HG02870 (cell line): ENCODE measurements around the gene CARD9.

Experiments used
- ATAC-seq: cut with Tn5 transposase; IDR thresholded peaks from one replicate; pipeline ENCODE4 v1.9.1; 2021; ENCODE audit warnings: mild to moderate bottlenecking, moderate library complexity; ENCODE audit not compliant: unreplicated experiment

The CARD9 gene

DNA sequence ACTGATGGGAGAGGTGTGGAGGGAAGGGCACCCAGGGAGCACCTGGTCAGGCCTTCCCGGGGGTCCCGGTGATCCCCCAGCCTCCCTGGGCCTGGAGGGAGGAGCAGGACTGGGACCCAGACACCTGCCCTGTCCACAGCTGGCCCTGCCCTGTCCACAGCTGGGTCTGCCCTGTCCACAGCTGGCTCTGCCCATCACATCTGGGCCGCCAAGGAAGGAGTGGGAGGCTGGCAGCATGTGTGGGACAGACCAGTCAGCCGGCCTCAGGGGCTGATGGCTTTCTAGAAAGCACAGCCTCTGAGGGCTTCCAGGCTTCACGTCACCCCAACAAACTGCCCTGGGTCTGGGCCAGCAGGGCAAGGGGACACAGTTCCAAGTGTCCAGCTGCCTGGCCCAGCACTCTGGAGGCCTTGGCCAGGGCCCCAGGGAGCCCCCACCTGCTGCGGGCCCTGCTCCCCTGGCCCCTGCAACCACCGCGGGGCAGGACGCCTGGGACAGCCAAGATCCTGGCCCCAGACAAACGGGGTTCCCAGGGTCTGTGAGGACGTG lies 22.1 kb downstream of the CARD9 start:
- no peak for ATAC-seq

DNA sequence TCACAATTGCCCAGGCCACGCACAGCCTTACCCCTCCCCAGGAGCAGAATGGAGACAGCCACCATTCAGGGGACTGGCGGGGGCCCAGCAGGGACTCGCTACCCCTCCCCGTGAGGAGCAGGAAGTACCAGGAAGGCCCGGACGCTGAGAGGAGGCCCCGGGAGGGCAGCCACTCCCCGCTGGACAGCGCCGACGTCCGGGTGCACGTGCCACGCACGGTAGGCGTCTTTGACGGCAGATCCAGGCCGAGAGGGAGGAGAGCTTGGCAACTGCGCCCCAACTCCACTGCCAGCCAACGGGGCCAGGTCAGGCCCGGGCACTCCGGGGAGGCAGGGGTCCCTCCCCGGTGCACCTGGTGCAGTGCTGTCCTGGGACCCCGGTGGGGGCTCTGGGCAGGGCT lies 23.9 kb downstream of the CARD9 start:
- no peak for ATAC-seq

DNA sequence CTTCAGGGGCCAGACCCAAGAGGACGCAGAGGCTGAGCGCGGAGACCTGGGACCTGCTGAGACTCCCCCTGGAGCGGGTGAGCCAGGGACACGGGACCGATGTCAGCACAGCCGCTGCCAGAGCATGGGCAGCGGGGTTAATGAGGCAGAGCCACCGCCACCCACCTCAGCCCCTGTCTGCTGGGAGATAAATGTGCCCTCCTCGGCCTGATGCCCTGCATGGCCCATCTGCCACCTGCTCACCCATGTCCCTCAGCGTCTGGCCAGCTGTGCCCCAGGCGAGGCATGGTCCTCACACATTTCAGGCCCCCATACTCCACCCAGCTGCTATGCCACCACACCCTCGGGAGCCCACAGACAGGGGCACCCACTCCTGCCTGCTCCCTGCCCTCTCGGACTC lies 24.8 kb downstream of the CARD9 start:
- no peak for ATAC-seq

DNA sequence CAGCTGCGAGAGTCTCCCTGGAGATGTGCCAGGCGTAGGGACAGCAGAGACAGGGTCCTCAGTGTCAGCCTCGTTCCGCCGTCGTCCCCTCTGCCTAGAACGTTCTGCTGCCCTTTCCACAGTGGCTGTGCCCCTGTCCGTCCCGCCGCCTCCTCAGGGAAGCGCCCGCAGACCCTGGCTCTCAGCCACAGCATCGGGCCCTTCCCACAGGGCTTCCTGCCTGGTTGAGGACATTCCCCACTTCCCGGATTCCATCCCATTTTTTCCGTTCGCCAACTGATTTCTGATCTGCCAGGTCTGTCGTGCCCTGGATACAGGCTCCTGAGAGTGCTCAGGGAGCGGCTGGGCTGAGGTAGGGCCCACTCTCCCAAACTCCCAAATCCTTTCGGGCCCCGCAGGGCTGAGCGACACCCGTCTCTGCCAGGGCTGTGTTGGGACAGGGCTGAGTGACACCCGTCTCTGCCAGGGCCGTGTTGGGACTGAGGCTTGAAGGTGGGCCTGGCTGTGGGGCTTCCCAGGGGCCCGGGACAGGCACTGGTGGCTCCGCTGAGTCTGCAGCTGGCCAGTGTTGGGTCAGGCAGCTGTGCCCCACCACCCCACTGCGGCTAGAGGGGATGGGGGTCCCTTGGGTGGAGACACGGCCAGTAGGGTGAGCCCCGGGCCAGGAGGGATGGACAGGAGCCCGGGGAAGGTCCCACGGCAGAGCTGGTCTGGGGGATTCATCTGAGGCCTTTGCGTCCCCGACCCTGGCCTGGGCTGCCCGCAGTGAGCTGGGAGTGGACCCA lies 25.8 kb downstream of the CARD9 start:
- no peak for ATAC-seq

DNA sequence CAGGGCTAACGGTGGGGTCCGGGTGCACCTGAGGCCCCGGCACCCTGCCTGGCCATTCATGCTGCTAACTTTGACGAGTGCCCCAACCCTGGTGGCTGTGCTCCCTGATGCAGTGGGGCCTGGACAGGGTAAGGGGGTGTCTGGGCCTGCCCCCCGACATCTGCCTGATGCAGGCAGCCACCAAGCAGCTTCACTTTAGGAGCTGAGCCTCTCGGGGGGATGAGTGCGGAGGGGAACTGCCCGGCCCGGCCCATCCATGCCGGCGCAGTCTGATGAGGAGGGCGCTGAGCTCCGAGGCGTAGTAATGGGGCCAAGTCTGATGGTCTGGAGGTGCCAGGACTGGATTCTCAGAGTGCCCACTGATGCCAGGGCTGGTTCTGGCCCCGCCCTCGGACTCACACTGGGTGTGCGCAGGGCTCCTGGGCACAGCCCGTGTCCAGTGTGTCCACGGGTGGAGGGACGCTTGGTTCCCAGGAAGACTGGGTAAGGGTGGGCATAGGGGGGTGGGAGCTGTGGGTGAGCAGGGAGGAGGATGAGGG lies 26.5 kb downstream of the CARD9 start:
- ATAC-seq: no peak

DNA sequence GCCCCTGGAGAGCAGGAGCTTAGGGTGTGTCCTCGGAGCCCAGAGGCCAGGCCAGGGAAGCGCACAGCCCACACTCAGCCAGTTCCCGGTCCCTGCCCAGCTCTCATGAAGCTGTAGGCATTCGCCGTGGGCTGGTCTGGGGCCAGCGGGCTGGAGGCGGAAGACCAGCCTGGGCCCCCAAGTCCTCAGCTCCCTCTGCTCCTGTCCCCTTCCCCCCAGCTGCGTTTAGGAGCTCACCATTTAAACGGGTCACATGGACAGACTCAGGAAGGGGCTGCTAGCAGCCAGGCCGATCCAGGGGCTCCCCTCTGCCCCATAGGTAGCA lies 27.4 kb downstream of the CARD9 start:
- ATAC-seq: no peak

DNA sequence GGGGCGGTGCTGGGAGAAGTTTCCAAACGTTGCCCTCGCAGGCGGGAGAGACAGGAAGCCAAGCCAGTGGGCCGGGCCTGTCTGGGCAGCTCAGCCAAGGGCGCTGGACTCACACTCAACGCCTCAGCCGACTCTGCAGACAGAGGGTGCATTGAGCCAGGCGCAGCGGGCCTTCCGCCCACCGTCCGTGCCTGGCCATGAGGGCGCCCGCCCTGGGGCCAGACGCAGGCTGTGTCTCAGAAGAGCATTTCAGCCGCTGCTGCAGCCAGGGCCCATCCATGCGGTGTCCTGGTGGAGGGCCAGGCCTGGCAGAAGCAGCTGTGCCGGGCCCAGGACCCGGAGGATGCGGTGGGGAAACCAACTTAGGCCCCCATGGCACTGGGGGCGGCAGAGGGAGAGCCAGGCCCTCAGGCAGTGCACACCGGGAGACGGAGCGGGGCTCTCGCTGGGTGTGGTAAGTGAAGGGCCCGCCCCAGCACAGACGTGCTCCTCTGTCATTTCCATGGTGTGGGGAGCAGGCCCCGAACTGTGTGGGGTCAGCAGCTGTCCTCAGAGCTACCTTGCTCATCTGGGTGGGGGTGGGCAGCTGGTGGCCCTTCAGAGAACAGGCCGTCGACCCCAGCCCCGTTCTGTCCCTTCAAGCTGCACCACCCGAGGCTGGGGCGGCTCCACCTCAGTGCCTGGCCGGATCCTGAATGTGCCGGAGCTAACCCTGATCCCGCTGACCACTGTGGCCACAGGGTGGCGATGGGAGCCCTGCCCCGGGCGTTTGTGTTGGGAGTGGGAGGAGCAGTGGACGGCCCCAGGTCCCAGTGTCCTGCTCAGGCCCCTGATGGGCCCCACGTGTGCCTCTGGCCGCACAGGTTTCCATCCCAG lies 27.9 kb downstream of the CARD9 start:
- ATAC-seq: no peak

DNA sequence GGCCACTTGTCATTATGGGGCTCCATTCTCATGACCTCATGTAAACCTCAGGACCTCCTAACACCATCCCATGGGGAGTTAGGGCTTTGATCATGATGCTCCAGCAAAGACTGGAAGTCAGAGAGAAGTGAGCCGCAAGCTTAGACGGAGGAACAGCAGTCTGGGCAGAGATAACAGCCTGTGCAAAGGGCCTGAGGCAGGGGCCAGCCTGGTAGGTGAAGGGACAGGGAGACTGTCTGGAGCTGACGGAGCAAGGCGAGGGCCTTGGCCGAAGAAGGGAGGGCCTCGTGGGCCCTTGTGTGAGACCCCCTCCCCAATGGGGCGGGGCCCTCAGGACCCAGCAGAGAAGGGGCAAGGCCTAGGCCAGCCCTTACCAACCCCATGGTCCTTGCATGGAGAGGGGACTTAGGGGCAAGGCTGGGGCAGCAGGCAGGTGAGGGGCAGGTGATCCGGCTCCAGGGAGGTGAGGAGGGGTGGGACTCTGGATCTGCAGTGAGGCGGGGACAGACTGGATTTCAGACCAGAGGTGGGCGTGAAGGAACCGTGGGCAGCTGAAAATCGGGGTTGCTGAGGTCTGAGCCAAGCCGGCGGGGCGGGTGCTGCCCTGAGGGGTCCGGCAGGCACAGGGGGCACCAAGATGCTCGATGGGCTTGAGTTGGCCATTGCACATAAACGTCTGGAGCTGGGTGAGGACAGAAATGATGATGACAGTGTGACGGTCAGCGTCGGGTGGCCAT lies 28.8 kb downstream of the CARD9 start:
- no peak for ATAC-seq

DNA sequence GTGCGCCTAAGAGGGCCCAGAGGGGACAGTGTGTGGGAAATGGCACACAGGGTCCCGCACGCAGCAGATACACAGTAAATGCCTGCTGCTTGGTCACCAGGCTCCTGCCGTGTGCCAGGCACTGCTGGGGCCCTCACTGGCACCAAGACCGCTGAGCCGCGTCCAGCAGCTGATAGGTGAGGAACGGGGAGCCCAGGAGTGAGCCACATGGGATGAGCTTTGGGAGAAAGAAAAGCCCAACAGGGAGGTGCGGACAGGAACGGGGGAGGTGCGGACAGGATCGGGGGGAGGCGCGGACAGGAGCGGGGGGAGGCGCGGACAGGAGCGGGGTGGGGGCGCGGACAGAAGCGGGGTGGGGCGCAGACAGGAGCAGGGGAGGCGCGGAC lies 29.6 kb downstream of the CARD9 start:
- no peak for ATAC-seq

DNA sequence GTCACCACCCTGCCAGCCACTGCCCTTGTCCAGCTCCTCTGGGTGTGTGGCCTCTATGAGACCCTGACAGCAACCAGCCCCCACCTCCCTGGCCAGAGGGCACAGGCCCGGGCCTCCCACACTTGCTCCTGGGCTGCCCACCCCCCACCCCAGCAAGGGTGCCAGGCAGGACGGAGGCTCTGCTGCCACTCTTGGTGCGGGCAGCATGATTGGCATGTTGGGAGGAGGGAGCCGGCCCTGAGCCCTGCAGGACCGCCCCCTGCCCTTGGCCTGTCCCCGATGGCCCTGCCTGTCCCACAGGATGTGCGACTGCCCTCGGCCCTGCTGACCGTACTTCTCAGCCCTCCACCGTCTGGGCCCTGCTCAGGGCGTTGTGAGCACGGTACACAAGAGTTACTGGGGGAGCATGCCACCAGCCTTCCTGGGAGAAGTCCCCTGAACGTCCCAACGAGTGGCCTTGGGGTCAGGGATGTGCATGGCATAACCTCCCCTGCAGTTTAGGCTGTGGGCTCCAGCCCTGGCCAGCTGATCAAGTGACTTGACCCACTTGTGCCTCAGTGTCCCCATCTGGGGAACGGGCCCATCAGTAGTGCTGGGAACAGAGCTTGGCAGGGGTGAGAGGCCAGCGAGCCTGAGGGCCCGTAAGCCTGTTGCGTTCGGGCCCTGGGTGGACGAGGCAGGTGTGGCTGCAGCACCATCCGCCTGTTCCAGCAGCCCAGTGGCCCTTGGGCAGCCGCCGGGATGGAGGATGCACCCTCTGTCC lies 30.2 kb downstream of the CARD9 start:
- ATAC-seq: no peak

DNA sequence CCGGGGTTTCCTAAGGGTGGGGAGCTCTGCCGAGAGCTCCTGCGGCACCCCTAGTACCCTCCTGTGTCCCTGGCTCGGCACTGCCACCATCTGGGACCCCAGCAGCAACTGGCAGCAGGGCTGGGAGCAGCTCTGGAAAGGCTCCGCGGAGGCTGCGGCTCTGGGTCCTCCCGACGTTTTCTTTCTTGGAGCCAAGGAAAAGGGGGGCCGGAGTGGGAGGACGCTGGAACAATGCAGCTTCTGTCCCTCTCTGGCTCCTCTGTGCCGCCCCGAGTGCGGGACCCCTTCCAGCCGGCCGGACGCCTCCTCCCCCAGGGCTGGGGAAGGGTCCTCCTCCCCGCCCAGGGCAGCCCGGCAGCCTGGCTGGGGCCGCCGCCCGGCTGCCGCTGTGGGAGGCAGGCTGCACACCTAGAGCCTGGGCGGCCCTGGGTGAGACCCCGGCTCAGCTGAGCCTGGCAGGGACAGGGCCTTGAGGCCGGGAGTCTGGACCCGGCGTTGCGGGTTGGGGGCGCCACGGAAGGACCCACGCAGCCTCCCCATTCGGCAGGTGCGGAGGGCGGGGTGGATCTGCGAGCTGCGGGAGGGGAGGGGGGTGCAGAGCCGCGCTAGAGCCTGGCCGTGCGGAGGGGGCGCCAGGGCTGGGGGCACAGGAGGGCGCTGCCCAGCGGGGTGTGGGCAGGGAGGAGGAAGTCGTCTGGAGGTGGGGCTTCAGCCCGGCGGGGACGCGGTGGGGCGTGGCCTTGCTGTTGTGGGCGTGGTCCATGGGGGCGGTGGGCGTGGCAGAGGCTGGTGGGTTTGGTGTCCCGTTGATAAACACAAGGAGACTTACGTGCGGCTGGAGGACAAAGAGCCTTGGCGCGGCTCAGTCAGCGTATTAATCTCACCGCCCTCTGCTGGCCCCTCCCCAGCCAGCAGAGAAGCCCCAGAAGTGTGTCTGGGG lies 31.0 kb downstream of the CARD9 start:
- no peak for ATAC-seq

DNA sequence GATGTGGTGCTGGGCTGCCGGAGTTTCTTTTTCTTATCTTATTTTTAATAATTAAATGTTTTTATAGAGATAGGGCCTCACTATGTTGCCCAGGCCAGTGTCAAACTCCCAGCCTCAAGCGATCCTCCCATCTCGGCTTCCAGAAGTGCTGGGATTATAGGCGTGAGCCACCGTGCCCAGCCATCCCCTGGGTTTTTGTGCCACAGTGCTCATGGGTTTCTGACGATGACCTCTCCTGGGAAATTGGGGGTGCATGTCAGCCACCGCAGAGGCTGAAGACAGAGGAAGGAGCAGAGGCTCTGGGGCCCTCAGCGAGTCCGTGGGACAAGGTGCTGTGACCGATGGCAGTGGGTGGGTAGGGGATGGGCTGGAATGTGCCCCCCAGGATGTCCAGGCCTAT lies 31.7 kb downstream of the CARD9 start:
- ATAC-seq: no peak

DNA sequence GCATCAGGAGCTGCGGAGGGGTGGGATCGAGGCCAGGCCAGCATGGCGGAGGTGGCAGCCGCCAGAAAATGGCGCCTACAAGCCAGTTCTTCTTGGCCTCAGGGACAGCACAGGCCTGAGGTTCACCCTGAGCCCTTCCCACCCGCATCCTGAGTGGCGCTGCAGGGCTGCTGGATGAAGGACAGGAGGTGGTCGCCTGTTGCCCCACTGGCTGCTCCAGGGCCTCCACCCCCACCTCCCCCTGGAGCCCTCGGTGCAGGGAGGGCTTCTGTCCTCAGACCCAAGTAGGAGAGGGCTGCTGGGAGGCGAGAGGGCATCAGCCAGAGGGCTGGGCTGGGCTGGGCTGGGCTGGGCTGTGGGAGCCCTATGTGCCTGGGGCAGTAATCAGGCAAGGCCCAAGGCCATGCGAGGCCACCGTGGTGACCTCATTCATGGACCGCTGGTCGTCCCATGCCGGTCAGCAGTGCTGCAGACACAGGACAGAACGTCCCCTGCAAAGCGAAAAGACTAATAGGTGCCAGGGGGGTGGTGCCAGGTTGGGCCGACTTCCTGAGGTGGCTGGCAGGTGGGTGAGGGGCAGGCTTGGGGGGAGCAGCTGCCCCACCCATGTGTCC lies 32.3 kb downstream of the CARD9 start:
- no peak for ATAC-seq

DNA sequence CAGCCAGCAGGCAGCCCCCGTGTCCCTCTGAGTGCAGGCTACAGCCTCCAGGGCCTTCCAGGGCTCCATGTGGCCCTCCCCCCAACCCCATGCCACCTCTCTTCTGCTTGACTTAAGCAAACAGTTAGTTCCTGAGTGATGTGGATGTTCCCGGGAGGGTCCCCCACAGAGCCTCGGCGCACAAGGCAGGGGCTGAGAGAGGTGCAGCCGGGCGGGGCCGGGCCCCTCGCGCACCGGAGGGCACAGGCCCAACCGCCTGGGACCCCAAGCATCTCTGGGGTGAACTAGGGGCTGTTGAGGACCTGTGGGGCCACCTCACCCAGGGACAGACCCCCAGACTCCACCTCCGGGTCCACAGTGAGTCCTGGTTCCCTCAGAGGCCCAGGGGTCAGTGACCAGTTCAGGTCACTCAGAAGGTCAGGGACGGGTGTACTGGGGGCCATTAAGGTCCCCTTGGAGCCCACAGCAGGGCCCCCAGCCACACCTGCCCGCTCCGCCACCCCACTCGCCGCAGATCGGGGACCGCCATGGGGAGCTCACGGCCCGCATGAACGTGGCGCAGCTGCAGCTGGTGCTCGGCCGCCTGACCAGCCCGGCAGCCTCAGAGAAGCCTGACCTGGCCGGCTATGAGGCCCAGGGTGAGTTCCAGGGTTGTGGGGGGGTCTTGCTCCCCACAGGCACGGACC lies 33.0 kb downstream of the CARD9 start:
- no peak for ATAC-seq

DNA sequence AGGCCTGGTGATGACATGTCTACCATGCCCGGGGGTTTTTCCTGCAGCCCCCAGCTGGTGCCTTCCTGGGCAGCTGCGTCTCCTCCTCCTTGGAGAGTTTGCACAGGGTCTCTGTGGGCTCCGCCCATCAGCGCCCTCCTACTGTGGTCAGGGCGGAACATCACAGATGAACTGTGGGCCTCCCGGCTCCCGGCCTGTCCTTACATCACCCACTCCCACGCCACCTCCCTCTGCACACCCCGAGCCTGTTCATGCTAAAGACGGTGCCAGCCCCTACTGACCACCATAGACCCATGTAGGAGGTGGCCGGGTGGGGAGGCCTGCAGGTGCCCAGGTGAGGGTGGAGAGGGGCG lies 33.5 kb downstream of the CARD9 start:
- ATAC-seq: no peak

DNA sequence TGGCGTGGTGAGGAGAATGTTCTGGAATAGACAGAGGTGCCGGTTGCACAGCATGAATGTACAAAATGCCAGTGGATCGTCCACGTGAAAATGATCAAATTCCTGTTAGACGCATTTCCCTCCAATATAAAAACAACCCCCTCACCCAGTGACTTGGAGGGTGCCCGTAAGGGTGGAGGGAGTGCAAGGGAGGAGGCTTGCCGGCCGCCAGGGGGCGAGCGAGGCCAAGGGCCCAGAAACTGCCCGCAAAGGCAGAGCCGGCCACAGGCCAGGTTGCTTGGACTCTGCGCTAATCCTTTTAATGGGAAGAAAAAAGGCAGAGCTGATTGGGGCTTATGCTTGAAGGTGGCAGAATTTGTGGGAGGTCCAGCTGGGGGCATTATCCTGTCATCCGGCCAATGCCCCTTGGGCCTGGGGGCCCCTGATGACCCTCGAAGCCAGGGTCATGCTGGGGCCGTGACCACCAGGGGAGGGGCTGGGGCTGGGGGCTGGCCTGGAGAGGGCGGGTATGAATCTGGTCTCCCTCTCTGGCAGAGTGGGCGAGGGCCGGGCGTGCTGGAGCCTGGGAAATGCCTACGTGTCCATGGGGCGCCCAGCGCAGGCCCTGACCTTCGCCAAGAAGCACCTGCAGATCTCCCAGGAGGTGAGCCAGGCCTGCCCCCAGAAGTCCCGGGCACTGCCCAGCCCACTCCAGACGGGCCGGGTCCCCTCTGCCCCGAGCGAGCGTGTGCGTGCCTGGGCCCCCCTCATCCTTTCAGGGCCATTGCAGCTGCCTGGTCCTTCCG lies 34.1 kb downstream of the CARD9 start:
- ATAC-seq: no peak

DNA sequence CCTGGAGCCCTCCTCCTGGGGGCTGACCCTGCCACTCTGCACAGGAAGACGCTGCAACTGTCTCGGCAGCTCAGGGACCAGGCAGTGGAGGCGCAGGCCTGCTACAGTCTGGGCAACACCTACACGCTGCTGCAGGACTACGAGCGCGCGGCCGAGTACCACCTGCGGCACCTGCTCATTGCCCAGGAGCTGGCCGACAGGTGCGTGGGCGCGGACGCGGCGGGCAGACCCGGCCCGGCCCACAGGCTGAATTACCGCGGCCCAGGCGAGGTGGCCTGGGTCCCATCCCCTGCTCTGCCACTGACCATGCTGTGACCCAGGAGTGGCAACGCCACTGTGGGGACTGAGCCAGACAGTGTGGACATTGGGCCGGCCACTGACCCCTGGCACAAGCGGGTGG lies 35.0 kb downstream of the CARD9 start:
- ATAC-seq: no peak
